GM21825 (cell line): ENCODE data around the gene HLA-DMA.

Source experiments
- ATAC-seq: cut with Tn5 transposase; IDR thresholded peaks from one replicate; pipeline ENCODE4 v1.9.1; 2021; ENCODE audit warnings: mild to moderate bottlenecking, moderate library complexity; ENCODE audit not compliant: unreplicated experiment

The HLA-DMA gene

GRCh38 chr6:32935551-32936238 is 17.2 kb downstream of the HLA-DMA start:
- no peak for ATAC-seq

DNA sequence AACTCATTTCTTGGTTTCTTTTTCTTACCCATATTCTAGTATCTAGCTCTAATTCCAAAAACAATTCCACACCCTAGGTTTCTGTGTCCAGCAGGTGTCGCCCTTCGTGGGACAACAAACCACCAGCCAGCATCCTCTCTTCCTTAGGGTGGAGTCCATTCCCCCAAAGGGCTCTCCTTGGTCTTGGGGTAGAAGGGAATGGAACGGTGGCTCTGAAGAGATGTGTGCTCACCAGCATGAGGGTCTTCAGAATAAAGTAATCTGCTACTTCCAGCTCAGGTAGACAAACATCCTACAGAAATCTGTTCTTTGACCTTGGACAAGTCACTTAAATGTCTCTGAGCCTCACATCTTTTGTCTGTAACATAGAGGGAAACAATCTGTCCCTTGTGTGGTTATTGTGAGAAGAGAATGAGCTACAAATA is 19.2 kb downstream of the HLA-DMA start:
- ATAC-seq, result no peak

DNA sequence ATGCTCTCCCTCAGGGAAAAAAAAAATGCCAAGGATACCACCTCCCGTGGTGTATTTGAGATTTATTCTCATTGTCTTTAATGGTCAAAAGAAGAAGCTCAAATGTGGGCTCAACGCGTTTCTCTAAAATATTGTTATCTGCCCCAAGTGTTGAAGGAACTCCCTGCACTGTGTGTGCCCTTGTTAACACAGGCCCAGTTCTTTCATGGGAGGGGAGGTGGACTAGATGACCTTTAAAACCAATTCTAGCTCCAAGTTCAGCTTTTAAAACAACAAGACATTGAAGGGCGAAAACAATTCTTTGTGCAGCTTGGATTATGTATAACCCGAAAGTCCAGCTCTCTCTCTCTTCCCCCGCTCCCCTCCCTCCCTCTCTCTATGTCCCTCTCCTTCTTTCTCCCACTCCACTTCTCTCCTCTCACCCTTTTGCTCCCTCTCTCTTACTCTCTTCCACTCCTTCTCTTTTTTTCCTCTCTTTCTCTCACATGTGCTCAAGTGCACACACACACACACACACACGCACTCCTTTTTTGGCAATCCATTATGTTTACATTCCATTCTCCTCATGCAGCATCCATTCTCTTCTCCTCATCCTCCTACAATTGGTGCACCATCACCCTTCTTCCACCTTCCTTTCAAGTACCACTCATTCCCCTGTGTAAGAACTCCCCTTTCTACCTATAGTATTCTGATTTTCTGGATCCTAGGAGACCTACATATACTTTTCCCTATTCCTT is 20.6 kb downstream of the HLA-DMA start:
- ATAC-seq, result no peak

DNA sequence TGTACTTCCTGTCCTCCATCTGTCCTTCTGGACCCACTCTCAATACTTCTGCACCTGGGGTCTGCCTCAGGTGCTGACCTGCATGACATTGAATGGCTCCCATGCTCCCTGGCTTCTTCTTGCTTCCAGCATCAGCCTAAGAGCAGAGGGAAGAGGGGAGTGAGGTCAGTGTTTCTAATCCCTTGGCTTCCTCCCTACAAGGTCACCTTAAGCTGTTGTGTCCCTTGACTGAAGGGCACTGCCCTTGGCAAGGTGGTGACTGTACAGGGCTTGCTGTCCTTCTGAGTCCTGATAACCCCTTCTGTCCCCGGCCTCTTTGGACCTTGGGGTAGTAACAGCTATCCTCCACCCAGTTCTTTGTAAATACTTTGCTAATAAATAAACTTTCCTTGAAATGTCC is 21.7 kb downstream of the HLA-DMA start:
- ATAC-seq, result no peak

- no peak for ATAC-seq
Measured at GRCh38 chr6:32922083-32922482, 30.8 kb downstream of the HLA-DMA start.

DNA sequence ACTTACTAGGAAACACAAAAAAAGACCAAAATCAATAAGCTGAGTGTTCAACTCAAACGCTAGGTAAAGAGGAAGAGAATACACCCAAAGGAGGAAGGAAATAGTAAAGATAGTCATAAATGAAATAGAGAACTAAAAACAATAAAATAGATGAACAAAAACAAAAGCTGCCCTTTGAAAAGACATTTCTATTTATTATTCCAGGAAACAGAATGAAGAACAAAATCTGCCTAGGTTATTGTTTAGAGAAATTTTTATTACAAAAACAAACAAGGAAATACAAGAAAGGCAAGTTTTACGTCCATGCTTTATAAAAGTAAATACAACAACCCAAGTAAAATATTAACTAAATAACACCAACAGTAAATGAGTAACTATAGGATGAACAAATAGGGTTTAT is 32.2 kb downstream of the HLA-DMA start:
- ATAC-seq, result no peak

DNA sequence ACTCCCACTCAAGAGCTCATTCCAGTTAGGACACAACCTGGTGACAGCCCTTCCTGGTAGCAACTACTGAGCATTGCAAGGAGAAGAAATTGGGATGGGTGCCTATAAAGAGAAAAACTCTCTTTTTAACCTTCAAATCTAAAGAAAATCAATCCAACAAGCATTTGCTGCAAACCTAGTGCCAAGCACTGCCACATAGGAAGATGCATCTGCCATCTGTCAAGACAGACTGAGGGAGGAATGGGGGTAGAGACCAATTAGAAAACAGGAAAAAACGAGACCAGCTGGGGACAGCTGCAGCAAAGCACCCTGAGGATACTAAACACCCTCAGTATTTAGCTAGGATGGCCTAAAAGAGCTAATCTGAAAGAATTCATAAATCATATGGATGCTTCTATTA is 39.9 kb downstream of the HLA-DMA start:
- ATAC-seq, result no peak

- ATAC-seq, result no peak
Measured at GRCh38 chr6:32908897-32909296, 44.0 kb downstream of the HLA-DMA start.

DNA sequence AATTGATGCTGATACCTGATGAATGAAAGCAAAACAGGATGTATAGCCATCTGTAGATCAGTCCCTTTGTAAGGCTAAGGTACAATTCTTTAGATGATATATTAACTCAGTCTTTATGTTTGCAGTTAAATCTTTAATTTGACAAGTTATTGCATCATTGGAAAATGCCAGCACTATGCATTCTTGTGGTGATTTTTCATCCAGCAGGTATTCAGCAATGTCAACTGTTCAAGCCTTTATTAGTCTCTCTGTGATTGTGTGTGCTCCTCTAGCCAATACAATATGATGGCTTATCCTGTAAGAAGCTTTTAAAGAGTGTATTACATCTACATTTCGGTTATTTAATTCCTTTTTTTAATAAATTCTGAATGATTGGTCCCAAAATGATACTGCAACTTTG is 46.4 kb downstream of the HLA-DMA start:
- no peak for ATAC-seq

GRCh38 chr6:32905078-32905477 is 47.8 kb downstream of the HLA-DMA start:
- no peak for ATAC-seq

DNA sequence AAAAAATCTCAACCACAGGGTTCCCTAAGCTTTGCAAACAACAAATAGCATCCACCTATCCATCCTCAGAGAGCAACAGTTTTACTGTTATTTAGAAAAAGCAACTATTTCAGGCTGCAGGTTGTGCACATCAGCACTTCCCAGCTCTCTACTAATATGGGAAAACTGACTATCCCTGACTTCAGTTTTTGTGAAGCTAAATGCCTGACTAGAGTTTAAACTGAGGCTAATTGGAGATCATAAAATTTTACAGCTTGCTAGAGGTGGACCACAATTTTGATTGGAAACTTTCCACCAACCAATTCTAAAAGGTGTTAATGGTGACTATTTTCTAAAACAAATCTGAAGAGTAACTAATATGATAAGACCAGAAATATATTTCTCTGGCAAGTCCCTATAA is 48.9 kb downstream of the HLA-DMA start:
- no peak for ATAC-seq
